ENCODE measurements around the gene LARP4B.

LARP4B gene

DNA sequence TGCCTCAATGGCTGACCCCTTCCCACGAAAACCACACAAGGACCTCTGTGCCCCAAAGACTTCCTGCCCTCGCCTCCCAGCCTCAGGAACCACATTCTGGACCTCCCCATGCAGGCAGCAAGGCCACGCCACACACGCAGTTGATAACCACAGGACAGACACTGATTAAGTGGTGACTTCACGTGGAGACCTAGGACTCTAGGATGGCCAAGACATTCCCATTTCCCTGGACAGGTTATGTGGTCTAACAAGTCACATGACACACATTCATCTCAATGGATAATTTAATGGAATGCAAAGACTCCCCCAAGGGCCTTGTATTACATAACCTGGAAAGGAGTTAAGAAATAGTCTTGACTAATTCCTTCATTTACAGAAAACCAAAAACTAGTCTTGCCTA, 110.2 kb downstream of the LARP4B start:
- no peak overlapping the region for H3K4me2 ChIP-seq (ENCODE audit: low read length)
- H3K4me1 ChIP-seq (ENCODE audit: control insufficient read depth, low read length): peaks cover 22% of the 10 kb centered on the region
- H3K9me3 ChIP-seq (ENCODE audit: control insufficient read depth, insufficient read depth, low read length): no peaks in the 10 kb centered on the region
- H4K20me1 ChIP-seq (ENCODE audit: control insufficient read depth, insufficient read depth, low read depth, low read length): no peaks in the 10 kb centered on the region
- H3K9me2 ChIP-seq (replicated peaks; ENCODE audit: control insufficient read depth, low read length): no peaks in the 10 kb centered on the region
- peaks cover 9% of the 10 kb centered on the region; the same call in 1 of the 2 replicates for H3K79me2 ChIP-seq (ENCODE audit: control insufficient read depth, low read length)
- no peak overlapping the region for H3K4me3 ChIP-seq (ENCODE audit: low read length)
- H3K27me3 ChIP-seq (ENCODE audit: control insufficient read depth, low read length): no peaks in the 10 kb centered on the region
- H3K36me3 ChIP-seq (ENCODE audit: control insufficient read depth, low read length): peaks cover 98% of the 10 kb centered on the region
- TF ChIP-seq, protein P1, sequence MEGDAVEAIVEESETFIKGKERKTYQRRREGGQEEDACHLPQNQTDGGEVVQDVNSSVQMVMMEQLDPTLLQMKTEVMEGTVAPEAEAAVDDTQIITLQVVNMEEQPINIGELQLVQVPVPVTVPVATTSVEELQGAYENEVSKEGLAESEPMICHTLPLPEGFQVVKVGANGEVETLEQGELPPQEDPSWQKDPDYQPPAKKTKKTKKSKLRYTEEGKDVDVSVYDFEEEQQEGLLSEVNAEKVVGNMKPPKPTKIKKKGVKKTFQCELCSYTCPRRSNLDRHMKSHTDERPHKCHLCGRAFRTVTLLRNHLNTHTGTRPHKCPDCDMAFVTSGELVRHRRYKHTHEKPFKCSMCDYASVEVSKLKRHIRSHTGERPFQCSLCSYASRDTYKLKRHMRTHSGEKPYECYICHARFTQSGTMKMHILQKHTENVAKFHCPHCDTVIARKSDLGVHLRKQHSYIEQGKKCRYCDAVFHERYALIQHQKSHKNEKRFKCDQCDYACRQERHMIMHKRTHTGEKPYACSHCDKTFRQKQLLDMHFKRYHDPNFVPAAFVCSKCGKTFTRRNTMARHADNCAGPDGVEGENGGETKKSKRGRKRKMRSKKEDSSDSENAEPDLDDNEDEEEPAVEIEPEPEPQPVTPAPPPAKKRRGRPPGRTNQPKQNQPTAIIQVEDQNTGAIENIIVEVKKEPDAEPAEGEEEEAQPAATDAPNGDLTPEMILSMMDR (IDR thresholded peaks at IDR 0.05; ENCODE audit: low read depth, low read length, poor library complexity, severe bottlenecking): no peak
- TF ChIP-seq EZH2phosphoT487 (IDR thresholded peaks at IDR 0.05; ENCODE audit: borderline replicate concordance, low read length): no peak
- no peak overlapping the region for H3K27ac ChIP-seq (ENCODE audit: low read depth, low read length)
- H3F3A ChIP-seq (ENCODE audit: control insufficient read depth, insufficient read depth): no peaks in the 10 kb centered on the region

GRCh38 chr10:819816-820215, 111.7 kb downstream of the LARP4B start:
- Histone ChIP-seq H3K9me3 (ENCODE audit: control insufficient read depth, insufficient read depth, low read length) (no peaks in the 10 kb centered on the region), H3K9me2 (replicated peaks; ENCODE audit: control insufficient read depth, low read length) (no peaks in the 10 kb centered on the region), H3K4me2 (ENCODE audit: low read length) (no peak overlapping the region), H3K4me1 (ENCODE audit: control insufficient read depth, low read length) (peaks cover 22% of the 10 kb centered on the region), H3K36me3 (ENCODE audit: control insufficient read depth, low read length) (peaks cover 96% of the 10 kb centered on the region), H3K27me3 (ENCODE audit: control insufficient read depth, low read length) (no peaks in the 10 kb centered on the region), H3F3A (ENCODE audit: control insufficient read depth, insufficient read depth) (no peaks in the 10 kb centered on the region), H3K4me3 (ENCODE audit: low read length) (no peak overlapping the region), H4K20me1 (ENCODE audit: control insufficient read depth, insufficient read depth, low read depth, low read length) (peaks cover 2% of the 10 kb centered on the region; the same call in 1 of the 2 replicates), H3K27ac (ENCODE audit: low read depth, low read length) (no peak overlapping the region), H3K79me2 (ENCODE audit: control insufficient read depth, low read length) (peaks cover 9% of the 10 kb centered on the region; the same call in 1 of the 2 replicates)
- no peak for TF ChIP-seq EZH2phosphoT487 (IDR thresholded peaks at IDR 0.05; ENCODE audit: borderline replicate concordance, low read length)
- TF ChIP-seq, protein P1 (IDR thresholded peaks at IDR 0.05; ENCODE audit: low read depth, low read length, poor library complexity, severe bottlenecking): no peak

DNA sequence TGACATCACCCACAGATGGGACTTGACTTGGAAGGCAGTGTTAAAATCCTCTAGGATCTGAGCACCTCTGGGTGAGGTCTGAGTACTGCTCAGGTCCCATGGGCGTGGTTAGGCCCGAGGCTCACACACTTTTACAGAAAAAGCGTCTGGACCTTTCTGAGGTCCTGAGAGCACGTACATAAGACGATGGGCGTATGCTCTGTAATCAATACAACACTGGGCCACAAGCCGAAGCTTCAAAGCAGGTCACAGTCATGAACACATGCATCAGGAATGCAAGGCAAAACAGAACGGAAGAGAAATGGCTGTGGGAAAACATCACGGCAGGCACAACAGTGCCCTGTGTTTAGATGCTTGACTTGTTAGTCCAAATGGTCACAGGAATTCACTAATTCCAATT, 112.2 kb downstream of the LARP4B start:
- Histone ChIP-seq H4K20me1 (ENCODE audit: control insufficient read depth, insufficient read depth, low read depth, low read length) (peaks cover 2% of the 10 kb centered on the region; the same call in 1 of the 2 replicates), H3F3A (ENCODE audit: control insufficient read depth, insufficient read depth) (no peaks in the 10 kb centered on the region), H3K27me3 (ENCODE audit: control insufficient read depth, low read length) (no peaks in the 10 kb centered on the region), H3K9me3 (ENCODE audit: control insufficient read depth, insufficient read depth, low read length) (no peaks in the 10 kb centered on the region), H3K27ac (ENCODE audit: low read depth, low read length) (no peak overlapping the region), H3K9me2 (replicated peaks; ENCODE audit: control insufficient read depth, low read length) (no peaks in the 10 kb centered on the region), H3K36me3 (ENCODE audit: control insufficient read depth, low read length) (peaks cover 97% of the 10 kb centered on the region), H3K4me3 (ENCODE audit: low read length) (no peak overlapping the region), H3K79me2 (ENCODE audit: control insufficient read depth, low read length) (peaks cover 9% of the 10 kb centered on the region; the same call in 1 of the 2 replicates), H3K4me2 (ENCODE audit: low read length) (no peak overlapping the region), H3K4me1 (ENCODE audit: control insufficient read depth, low read length) (peaks cover 18% of the 10 kb centered on the region)
- TF ChIP-seq EZH2phosphoT487 (IDR thresholded peaks at IDR 0.05; ENCODE audit: borderline replicate concordance, low read length): no peak
- TF ChIP-seq, protein P1 (IDR thresholded peaks at IDR 0.05; ENCODE audit: low read depth, low read length, poor library complexity, severe bottlenecking): no peak

Measured in DOHH2 (cell line).